ENCODE results near the gene BLTP1.
"Not testable (repeated sequence)": the region's sequence is repeated elsewhere in the genome, so short reads cannot be mapped to it uniquely, and the experiment has no call there.

BLTP1 gene

GRCh38 chr4:122151982-122152710 is at the start of gene BLTP1:
Gene BLTP1, plus strand, starts transcription at chr4:122152331. Its CDS starts 18,317 bp downstream, at chr4:122170648.
- TF ChIP-seq MYC (IDR thresholded peaks at IDR 0.05; ENCODE audit: low read depth, low read length) = peak; percentile 40; the same call in 1 of the 2 replicates
- TF ChIP-seq, protein P1, sequence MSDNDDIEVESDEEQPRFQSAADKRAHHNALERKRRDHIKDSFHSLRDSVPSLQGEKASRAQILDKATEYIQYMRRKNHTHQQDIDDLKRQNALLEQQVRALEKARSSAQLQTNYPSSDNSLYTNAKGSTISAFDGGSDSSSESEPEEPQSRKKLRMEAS (IDR thresholded peaks at IDR 0.05; ENCODE audit: low read depth, low read length) = no peak
- TF ChIP-seq CTCF (IDR thresholded peaks at IDR 0.05; ENCODE audit: low read depth, low read length) = no peak
- TF ChIP-seq POLR2A (IDR thresholded peaks at IDR 0.05; ENCODE audit: extremely low read depth, insufficient read length) = peak; percentile 77

GRCh38 chr4:122104184-122104583 is 47.9 kb upstream of the BLTP1 start:
- DNase-seq (ENCODE audit: low read depth) = no peak
- H3K4me3 ChIP-seq (ENCODE audit: low read depth, low read length) = no peak overlapping the region
- TF ChIP-seq POLR2A (IDR thresholded peaks at IDR 0.05; ENCODE audit: extremely low read depth, insufficient read length) (no peak), CTCF (IDR thresholded peaks at IDR 0.05; ENCODE audit: low read depth, low read length) (no peak)

More at GRCh38 chr4:122151982-122152710, at the start of gene BLTP1:
- peak within 1 kb of the TSS; percentile 91 for H3K4me3 ChIP-seq (ENCODE audit: low read depth, low read length)
- DNase-seq (ENCODE audit: low read depth) = peak; percentile 87

- H3K4me3 ChIP-seq (ENCODE audit: low read depth, low read length) = no peak overlapping the region
- no peak for DNase-seq (ENCODE audit: low read depth)
- TF ChIP-seq, protein P1 (IDR thresholded peaks at IDR 0.05; ENCODE audit: low read depth, low read length) = no peak
- no peak for TF ChIP-seq CTCF (IDR thresholded peaks at IDR 0.05; ENCODE audit: low read depth, low read length)
- TF ChIP-seq MYC (IDR thresholded peaks at IDR 0.05; ENCODE audit: low read depth, low read length) = no peak
- no peak for TF ChIP-seq POLR2A (IDR thresholded peaks at IDR 0.05; ENCODE audit: extremely low read depth, insufficient read length)
These were observed 44.5 kb upstream of the BLTP1 start for GRCh38 chr4:122107680-122108079.

DNA sequence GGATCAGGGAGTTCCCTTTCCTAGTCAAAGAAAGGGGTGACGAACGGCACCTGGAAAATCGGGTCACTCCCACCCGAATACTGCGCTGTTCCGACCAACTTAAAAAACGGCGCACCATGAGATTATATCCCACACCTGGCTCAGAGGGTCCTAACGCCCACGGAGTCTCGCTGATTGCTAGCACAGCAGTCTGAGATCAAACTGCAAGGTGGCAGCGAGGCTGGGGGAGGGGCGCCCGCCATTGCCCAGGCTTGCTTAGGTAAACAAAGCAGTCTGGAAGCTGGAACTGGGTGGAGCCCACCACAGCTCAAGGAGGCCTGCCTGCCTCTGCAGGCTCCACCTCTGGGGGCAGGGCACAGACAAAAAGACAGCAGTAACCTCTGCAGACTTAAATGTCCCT is 41.8 kb upstream of the BLTP1 start:
- H3K4me3 ChIP-seq (ENCODE audit: low read depth, low read length); DNase-seq (ENCODE audit: low read depth): not testable (repeated sequence)

DNA sequence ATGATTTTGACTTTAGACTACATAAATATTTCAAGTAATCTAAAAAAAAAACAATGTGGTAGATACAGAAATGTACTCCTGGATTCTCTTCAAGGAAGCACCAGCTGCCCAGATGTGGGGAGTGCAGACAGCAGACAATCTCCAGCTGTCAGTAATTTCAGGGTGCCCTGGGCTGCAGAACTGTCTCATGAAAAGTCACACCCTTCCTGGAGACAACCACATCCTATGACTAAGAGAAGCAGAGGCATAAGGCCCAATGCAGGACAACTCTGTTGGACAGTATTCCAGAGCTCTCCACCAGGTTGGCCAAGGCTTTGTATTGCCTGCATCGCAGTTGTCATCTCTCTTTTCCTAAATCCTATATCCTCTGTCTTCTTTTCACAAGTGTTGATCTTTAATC is 34.4 kb upstream of the BLTP1 start:
- no peak overlapping the region for H3K4me3 ChIP-seq (ENCODE audit: low read depth, low read length)
- TF ChIP-seq, protein P1 (IDR thresholded peaks at IDR 0.05; ENCODE audit: low read depth, low read length) = no peak
- no peak for TF ChIP-seq MYC (IDR thresholded peaks at IDR 0.05; ENCODE audit: low read depth, low read length)
- no peak for TF ChIP-seq POLR2A (IDR thresholded peaks at IDR 0.05; ENCODE audit: extremely low read depth, insufficient read length)
- no peak for TF ChIP-seq CTCF (IDR thresholded peaks at IDR 0.05; ENCODE audit: low read depth, low read length)
- DNase-seq (ENCODE audit: low read depth) = peak; percentile 7

- TF ChIP-seq, protein P1 (IDR thresholded peaks at IDR 0.05; ENCODE audit: low read depth, low read length) = no peak
- no peak for TF ChIP-seq POLR2A (IDR thresholded peaks at IDR 0.05; ENCODE audit: extremely low read depth, insufficient read length)
- no peak for TF ChIP-seq CTCF (IDR thresholded peaks at IDR 0.05; ENCODE audit: low read depth, low read length)
- no peak for TF ChIP-seq MYC (IDR thresholded peaks at IDR 0.05; ENCODE audit: low read depth, low read length)
- DNase-seq (ENCODE audit: low read depth) = no peak
- no peak overlapping the region for H3K4me3 ChIP-seq (ENCODE audit: low read depth, low read length)
These were observed 33.9 kb upstream of the BLTP1 start for GRCh38 chr4:122118243-122118642.

Measured in NB4 (cell line).